Retinal pigment epithelial cell (primary cell): ENCODE data around the gene OLFM3.

Source experiments
- DNase-seq: peaks from one replicate; pipeline ENCODE4 v3.0.0-alpha.2; 2010; ENCODE audit warnings: low read depth
- H3K4me3 ChIP-seq: 2 replicates; pipeline ENCODE4 v1.5.1; 2011; ENCODE audit warnings: mild to moderate bottlenecking, low read length, control low read depth, moderate library complexity
- CTCF ChIP-seq: conservative IDR thresholded peaks from 2 replicates; pipeline ENCODE4 v1.5.1; 2011; ENCODE audit warnings: low read depth, low read length, control low read depth, inconsistent platforms

Gene OLFM3

DNA sequence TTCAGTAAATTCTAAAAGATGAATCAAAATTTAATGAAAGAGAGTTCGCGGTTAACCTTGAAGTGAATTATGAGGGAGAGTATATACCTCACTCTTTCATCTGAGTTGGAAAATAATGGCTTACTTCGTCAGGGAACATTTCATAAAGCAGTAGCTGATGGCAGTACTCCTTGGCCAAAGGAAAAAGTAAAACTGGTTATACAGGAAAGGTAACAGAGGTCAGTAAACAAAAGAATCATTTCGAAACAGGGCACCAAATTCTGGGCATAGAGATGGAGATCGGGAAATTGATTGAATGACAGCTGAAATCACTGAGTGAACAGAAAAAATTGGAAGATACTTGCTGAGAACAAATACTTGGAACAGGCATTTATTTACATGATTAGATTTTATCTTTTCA lies 199.0 kb downstream of the OLFM3 start:
- no peak for TF ChIP-seq CTCF
- H3K4me3 ChIP-seq, result no peak overlapping the region
- no peak for DNase-seq

- no peak for TF ChIP-seq CTCF
- peak; percentile 79 for DNase-seq
- no peak overlapping the region for H3K4me3 ChIP-seq
These were observed 215.4 kb downstream of the OLFM3 start for GRCh38 chr1:101781201-101781831.

DNA sequence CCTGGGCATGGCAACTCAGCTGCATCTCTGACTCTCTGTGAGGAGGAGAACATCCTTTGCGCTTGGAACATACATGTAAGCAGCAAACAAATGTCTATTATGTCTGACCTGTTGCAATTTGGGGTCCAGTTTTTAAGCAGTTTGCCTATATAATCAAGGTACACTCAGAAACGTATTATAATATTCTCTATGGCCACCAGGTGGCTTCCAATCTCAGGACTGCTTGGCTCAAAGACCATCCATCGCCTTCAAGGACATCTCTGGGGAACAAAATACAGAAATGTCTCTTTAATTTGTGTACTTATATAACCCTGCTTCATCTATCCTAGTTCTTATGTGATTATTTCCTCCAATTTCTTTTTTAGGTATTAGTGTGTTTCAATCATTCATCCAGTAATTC lies 227.2 kb downstream of the OLFM3 start:
- TF ChIP-seq CTCF, result peak; percentile 59
- DNase-seq, result no peak
- H3K4me3 ChIP-seq, result no peak overlapping the region

DNA sequence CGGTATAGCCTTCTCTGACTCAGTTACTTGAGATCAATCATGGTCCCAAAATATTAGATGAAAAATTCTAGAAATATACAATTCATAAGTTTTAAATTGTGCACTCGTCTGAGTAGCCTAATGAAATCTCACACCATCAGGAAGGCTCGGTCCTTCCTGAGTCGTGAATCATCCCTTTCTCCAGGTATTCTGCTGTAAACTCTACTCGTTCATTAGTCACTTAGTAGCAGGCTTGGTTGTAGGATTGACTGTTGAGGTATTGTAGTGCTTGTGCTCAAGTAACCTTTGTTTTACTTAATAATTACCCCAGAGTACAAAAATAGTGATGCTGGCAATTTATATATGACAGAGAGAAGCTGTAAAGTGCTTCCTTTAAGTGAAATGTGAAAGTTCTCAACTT lies 238.7 kb downstream of the OLFM3 start:
- TF ChIP-seq CTCF, result no peak
- DNase-seq, result no peak
- no peak overlapping the region for H3K4me3 ChIP-seq

- peak; percentile 51 for DNase-seq
- no peak overlapping the region for H3K4me3 ChIP-seq
These were observed 240.3 kb downstream of the OLFM3 start for GRCh38 chr1:101756411-101756810.

More at GRCh38 chr1:101756411-101756810, 240.3 kb downstream of the OLFM3 start:
- no peak for TF ChIP-seq CTCF
